Right lobe of liver (tissue), 4 donors: ENCODE measurements around the gene PIK3CB.

ENCODE experiments used
- POLR2A ChIP-seq: fragments of 450-650 bp; IDR thresholded peaks from one replicate; pipeline ENCODE4 v1.6.1; 2017; ENCODE audit warnings: antibody characterized with exemption, mild to moderate bottlenecking
- TF ChIP-seq, protein P1 (sequence below), 4 donors: fragments of 200-600 bp in 3 of 4; fragments of 450-650 bp in 1 of 4; IDR thresholded peaks; one replicate each; pipeline versions ENCODE4 v1.5.1 to v1.8.0; 2016 to 2022; ENCODE audit warnings: antibody characterized with exemption in 4 of 4, mild to moderate bottlenecking in 2 of 4
- donor health status: DM: no; HTN: no; CAD: no.
- donor health status: DM: no; HTN: no; CAD: no.
- donor health status: DM: no; HTN: yes; CAD: no.

DNA sequence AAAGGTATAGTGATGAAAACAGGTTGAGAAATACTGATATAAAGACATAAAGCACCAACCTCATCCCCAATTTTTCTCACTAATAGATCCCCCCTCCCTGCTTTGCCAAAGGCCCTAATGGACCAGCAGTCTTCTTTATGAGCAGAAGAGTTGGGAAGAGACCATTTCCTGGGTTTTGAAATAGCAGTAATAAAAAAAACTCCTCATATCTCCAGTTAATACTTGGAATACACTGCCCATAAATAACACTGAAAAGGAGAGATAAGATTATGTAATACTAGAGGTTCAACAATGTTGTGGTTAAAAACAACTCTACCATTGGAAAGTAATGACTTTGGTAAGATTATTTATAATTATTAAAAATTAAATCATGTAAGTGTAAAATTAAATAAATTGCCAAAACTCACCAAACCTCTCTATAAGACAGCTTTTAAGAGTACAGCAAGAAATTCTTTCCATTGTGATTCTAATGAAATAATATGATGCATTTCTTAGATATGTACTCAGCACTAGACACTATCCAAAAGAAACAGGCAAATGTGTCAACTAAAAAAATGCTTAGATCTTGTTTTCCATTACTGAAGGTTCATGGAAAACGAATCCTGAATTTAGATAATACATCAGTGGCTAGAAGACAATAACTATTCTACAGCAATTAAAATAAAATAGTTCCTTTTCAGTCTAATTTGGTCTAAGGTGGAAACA lies 137.9 kb downstream of the PIK3CB start:
- TF ChIP-seq, protein P1, sequence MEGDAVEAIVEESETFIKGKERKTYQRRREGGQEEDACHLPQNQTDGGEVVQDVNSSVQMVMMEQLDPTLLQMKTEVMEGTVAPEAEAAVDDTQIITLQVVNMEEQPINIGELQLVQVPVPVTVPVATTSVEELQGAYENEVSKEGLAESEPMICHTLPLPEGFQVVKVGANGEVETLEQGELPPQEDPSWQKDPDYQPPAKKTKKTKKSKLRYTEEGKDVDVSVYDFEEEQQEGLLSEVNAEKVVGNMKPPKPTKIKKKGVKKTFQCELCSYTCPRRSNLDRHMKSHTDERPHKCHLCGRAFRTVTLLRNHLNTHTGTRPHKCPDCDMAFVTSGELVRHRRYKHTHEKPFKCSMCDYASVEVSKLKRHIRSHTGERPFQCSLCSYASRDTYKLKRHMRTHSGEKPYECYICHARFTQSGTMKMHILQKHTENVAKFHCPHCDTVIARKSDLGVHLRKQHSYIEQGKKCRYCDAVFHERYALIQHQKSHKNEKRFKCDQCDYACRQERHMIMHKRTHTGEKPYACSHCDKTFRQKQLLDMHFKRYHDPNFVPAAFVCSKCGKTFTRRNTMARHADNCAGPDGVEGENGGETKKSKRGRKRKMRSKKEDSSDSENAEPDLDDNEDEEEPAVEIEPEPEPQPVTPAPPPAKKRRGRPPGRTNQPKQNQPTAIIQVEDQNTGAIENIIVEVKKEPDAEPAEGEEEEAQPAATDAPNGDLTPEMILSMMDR (IDR thresholded peaks at IDR 0.05) = no peak
- no peak for TF ChIP-seq POLR2A
